Ovary (tissue), 3 donors: ENCODE results near the gene CACNB2.

Source experiments
- POLR2A ChIP-seq: fragments of 450-650 bp; IDR thresholded peaks from one replicate; pipeline ENCODE4 v1.6.1; 2017; ENCODE audit warnings: antibody characterized with exemption, mild to moderate bottlenecking, moderate library complexity
- TF ChIP-seq, protein P1 (sequence below), 3 donors: fragments of 450-650 bp in 2 of 3; fragments of 200-600 bp in 1 of 3; IDR thresholded peaks; one replicate each; pipeline versions ENCODE4 v1.5.1 to v1.8.0; 2016 to 2022; ENCODE audit warnings: antibody characterized with exemption in 3 of 3, mild to moderate bottlenecking in 1 of 3
- donor health status: DM: no; HTN: no; CAD: no.

DNA sequence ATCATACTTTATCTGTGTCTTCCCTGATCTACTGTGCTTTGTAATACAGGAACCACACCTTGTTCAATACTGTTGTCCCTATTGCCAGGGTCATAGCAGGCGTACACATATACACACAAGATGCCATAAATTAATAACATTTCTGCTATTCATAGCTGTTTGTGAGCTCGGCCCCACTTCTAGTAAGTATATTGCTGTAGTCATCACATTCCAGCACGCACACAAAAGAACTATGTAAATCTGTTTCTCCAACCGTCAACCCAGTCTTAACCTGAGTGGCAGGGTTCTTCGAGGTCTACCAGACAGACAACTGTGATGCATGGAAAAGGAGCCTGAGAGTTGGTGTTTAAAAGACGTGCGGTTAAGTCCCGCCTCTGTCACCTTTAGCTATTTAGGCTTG is 5.7 kb upstream of the CACNB2 start:
- TF ChIP-seq, protein P1, sequence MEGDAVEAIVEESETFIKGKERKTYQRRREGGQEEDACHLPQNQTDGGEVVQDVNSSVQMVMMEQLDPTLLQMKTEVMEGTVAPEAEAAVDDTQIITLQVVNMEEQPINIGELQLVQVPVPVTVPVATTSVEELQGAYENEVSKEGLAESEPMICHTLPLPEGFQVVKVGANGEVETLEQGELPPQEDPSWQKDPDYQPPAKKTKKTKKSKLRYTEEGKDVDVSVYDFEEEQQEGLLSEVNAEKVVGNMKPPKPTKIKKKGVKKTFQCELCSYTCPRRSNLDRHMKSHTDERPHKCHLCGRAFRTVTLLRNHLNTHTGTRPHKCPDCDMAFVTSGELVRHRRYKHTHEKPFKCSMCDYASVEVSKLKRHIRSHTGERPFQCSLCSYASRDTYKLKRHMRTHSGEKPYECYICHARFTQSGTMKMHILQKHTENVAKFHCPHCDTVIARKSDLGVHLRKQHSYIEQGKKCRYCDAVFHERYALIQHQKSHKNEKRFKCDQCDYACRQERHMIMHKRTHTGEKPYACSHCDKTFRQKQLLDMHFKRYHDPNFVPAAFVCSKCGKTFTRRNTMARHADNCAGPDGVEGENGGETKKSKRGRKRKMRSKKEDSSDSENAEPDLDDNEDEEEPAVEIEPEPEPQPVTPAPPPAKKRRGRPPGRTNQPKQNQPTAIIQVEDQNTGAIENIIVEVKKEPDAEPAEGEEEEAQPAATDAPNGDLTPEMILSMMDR (IDR thresholded peaks at IDR 0.05) = no peak
- no peak for TF ChIP-seq POLR2A
